GM12878 (cell line): ENCODE measurements around the gene ADAT3. TPM values are rescaled to one million over a fixed set of nuclear protein-coding genes. Genes with fewer than 3 reads are reported as not detected.
A peak's percentile ranks its signal among the peaks of the same experiment; 100 is the strongest.

Experiments
- ATAC-seq: fragments of 200-7000 bp; cut with Tn5 transposase; 3 replicates; pipeline ENCODE4 v1.9.1; 2020; ENCODE audit warnings: mild to moderate bottlenecking, moderate library complexity
- BruUV-seq: library from RNA; stranded (reverse); fragments of 400-500 nt; replicated peaks from 2 replicates; lab custom pipeline; 2021; lab: Mats Ljungman, UMichigan
- CTCF ChIA-PET: fragments of 300-600 bp; sonication (Branson Sonifier 250); formaldehyde crosslinking; extraction: SDS; loops from one replicate; lab custom pipeline; 2021; ENCODE audit warnings: inconsistent platforms; lab: Yijun Ruan, JAX
- POLR2A ChIA-PET: fragments of 350-600 bp; formaldehyde crosslinking; extraction: SDS; loops from one replicate; lab custom pipeline; 2021; ENCODE audit warnings: inconsistent platforms; lab: Charles Lee
- RAD21 ChIA-PET: fragments of 300-600 bp; sonication (Branson Sonifier 250); formaldehyde crosslinking; loops from one replicate; lab custom pipeline; 2023; ENCODE audit warnings: antibody characterized with exemption; ENCODE audit not compliant: unreplicated experiment; lab: Charles Lee
- SMC1A ChIA-PET: fragments of 300-600 bp; sonication (Branson Sonifier 250); formaldehyde crosslinking; loops from one replicate; lab custom pipeline; 2023; ENCODE audit not compliant: unreplicated experiment, uncharacterized antibody; lab: Charles Lee
- DNase-seq: peaks from one replicate; pipeline ENCODE4 v3.0.0-alpha.2; 2011; ENCODE audit warnings: low read depth, low spot score
- FAIRE-seq: peaks from 3 replicates; lab custom pipeline; 2011; peaks lifted over from hg19 to GRCh38; lab: Jason Lieb, UNC
- H2AFZ ChIP-seq: 2 replicates; pipeline ENCODE4 v1.6.0; 2011; ENCODE audit warnings: low read depth, low read length, control low read depth; ENCODE audit not compliant: control insufficient read depth
- H3K27ac ChIP-seq: 2 replicates; pipeline ENCODE4 v1.5.1; 2011; ENCODE audit warnings: control low read depth; ENCODE audit not compliant: control insufficient read depth, insufficient read depth
- H3K27me3 ChIP-seq, 2 experiments: replicated peaks in 1 of 2; 2 replicates each; pipeline versions ENCODE4 v1.6.0 to v1.6.1; 2011; ENCODE audit warnings: low read length in 1 of 2; ENCODE audit not compliant: control insufficient read depth in 2 of 2, insufficient read depth in 2 of 2
- H3K36me3 ChIP-seq, 2 experiments: 2 replicates each; pipeline ENCODE4 v1.5.1; 2011; ENCODE audit warnings: low read length in 1 of 2; ENCODE audit not compliant: control insufficient read depth in 2 of 2, insufficient read depth in 2 of 2
- H3K4me1 ChIP-seq: 2 replicates; pipeline ENCODE4 v1.6.1; 2011; ENCODE audit warnings: mild to moderate bottlenecking, low read length, moderate library complexity, mixed read lengths; ENCODE audit not compliant: control insufficient read depth, insufficient read depth
- H3K4me2 ChIP-seq: 2 replicates; pipeline ENCODE4 v1.6.0; 2011; ENCODE audit warnings: control low read depth; ENCODE audit not compliant: control insufficient read depth, insufficient read depth
- H3K4me3 ChIP-seq: fragments of 200-600 bp; sonication (generic); 2 replicates; pipeline ENCODE4 v1.5.1; 2016
- H3K79me2 ChIP-seq: 2 replicates; pipeline ENCODE4 v1.6.0; 2011; ENCODE audit warnings: low read length; ENCODE audit not compliant: control insufficient read depth, insufficient read depth
- H3K9ac ChIP-seq: 2 replicates; pipeline ENCODE4 v1.8.0; 2011; ENCODE audit warnings: low read length, control low read depth, mixed read lengths; ENCODE audit not compliant: control insufficient read depth, insufficient read depth
- H3K9me3 ChIP-seq: replicated peaks from 3 replicates; pipeline ENCODE4 v1.5.1; 2011; ENCODE audit warnings: mild to moderate bottlenecking, low read length; ENCODE audit not compliant: control insufficient read depth, insufficient read depth
- H4K20me1 ChIP-seq: 2 replicates; pipeline ENCODE4 v1.6.0; 2011; ENCODE audit not compliant: control insufficient read depth, insufficient read depth
- CEBPZ ChIP-seq: fragments of 150-350 bp; IDR thresholded peaks from 2 replicates; pipeline ENCODE4 v1.6.1; 2016; ENCODE audit warnings: low read depth, low read length
- CHD1 ChIP-seq: IDR thresholded peaks from 2 replicates; pipeline ENCODE4 v1.6.1; 2012; ENCODE audit warnings: low read depth, low read length, improper control_type of control experiment
- CHD2 ChIP-seq: IDR thresholded peaks from 2 replicates; pipeline ENCODE4 v1.6.1; 2011; ENCODE audit warnings: low read depth, low read length, improper control_type of control experiment, borderline replicate concordance
- IKZF2 ChIP-seq, 2 experiments: fragments of 450-650 bp; IDR thresholded peaks; 2 replicates each; pipeline ENCODE4 v1.6.1; 2017; ENCODE audit warnings: mild to moderate bottlenecking in 2 of 2, moderate library complexity in 2 of 2
- TARDBP ChIP-seq: IDR thresholded peaks from 2 replicates; pipeline ENCODE4 v1.6.1; 2016; ENCODE audit warnings: borderline replicate concordance
- YY1 ChIP-seq: IDR thresholded peaks from 2 replicates; pipeline ENCODE4 v1.6.1; 2011; ENCODE audit warnings: low read depth, mild to moderate bottlenecking, low read length
- WGBS: methylation state at CpG from one replicate; pipeline ENCODE4 v1.1.6; 2016; ENCODE audit warnings: low lambda C conversion rate; ENCODE audit not compliant: insufficient replicate concordance, insufficient coverage; ENCODE audit errors: missing lambda C conversion rate; 5-methylcytosine and 5-hydroxymethylcytosine counted together
- in situ Hi-C: fragments of 300-500 bp; cut with MboI; formaldehyde crosslinking; loops from 9 replicates; pipeline ENCODE4 v1.14.3; 2018; ENCODE audit warnings: mixed read lengths
- intact Hi-C: fragments of 100-400 bp; cut with micrococcal nuclease; formaldehyde crosslinking; loops from one replicate; pipeline ENCODE4 v1.14.2; 2022; ENCODE audit not compliant: unreplicated experiment
- polyA plus RNA-seq, 11 experiments: library from polyadenylated mRNA; depleted of rRNA in 4 of 11; unstranded in 6 of 11; stranded (reverse) in 5 of 11; fragments of >200 nt; fragmentation: Nextera tagmentation in 4 of 11; fragmentation: Illumina TruSeq in 1 of 11; extraction: Ambion mirVana in 4 of 11; extraction: Trizol in 1 of 11; gene quantifications; 1 replicate in 1 of 11; 2 replicates in 10 of 11; pipeline versions ENCODE4 v1.2.1 to v1.2.3, GENCODE V29; 2011 to 2016; ENCODE audit warnings: inconsistent platforms in 2 of 11, missing spikeins in 2 of 11, low read depth in 1 of 11
- total RNA-seq, 4 experiments: library from RNA; depleted of rRNA in 3 of 4; stranded (reverse); fragments of >200 nt in 3 of 4; fragmentation: Illumina TruSeq in 1 of 4; extraction: Trizol in 1 of 4; gene quantifications; 2 replicates each; pipeline versions ENCODE4 v1.2.1 to v1.2.3, GENCODE V29; 2013 to 2021

ADAT3 gene
- total and polyA plus RNA-seq, 10 of the 15 experiments (the other 5 are each of a cell fraction or from before 2014, with no cell fraction given), result 0.27 to 11.8 (median 7.7) TPM; not detected in 3

GRCh38 chr19:1961000-1961883 is 56.0 kb downstream of the ADAT3 start:
- DNase-seq (no peak), ATAC-seq (no peak), FAIRE-seq (no peak)
- no peaks in the 10 kb centered on the region for H3K9me3 ChIP-seq
- ChIA-PET SMC1A (no interaction called here), POLR2A (no interaction called here), CTCF (no interaction called here), RAD21 (no interaction called here)
- in situ Hi-C loops (no loop called here), intact Hi-C loops (no loop called here)
- H3K4me1 ChIP-seq, result no peaks in the 10 kb centered on the region
- WGBS, result 92% methylated on average over 36 of the region's 42 CpGs
- BruUV-seq, result TSS peak; percentile 16
- no peak overlapping the region for H2AFZ ChIP-seq
- H4K20me1 ChIP-seq, result no peaks in the 10 kb centered on the region; the same call in 1 of the 2 replicates
- H3K9ac ChIP-seq, result no peak overlapping the region
- no peak overlapping the region for H3K27ac ChIP-seq
- no peak overlapping the region for H3K4me2 ChIP-seq
- no peak overlapping the region for H3K4me3 ChIP-seq
- peaks cover 5% of the 10 kb centered on the region for H3K79me2 ChIP-seq
- H3K36me3 ChIP-seq, result peaks cover 4 to 9% of the 10 kb centered on the region in 2 experiments; a peak in 3 of 4 replicates
- H3K27me3 ChIP-seq, result no peaks in the 10 kb centered on the region
- TF ChIP-seq YY1, result no peak
- no peak for TF ChIP-seq CHD1
- TF ChIP-seq CHD2, result no peak
- TF ChIP-seq CEBPZ, result no peak
- TF ChIP-seq TARDBP, result no peak
- TF ChIP-seq IKZF2 (IDR thresholded peaks at IDR 0.05), result no peak
